BLaER1 (cell line): Measurements from ENCODE around the gene FAM76A.
A peak's percentile ranks its signal among the peaks of the same experiment; 100 is the strongest.

Experiments used
- H3K27ac ChIP-seq: shearing (Covaris generic); formaldehyde crosslinking; 2 replicates; pipeline ENCODE4 v1.8.1; 2022
- H3K27me3 ChIP-seq: shearing (Covaris generic); formaldehyde crosslinking; 2 replicates; pipeline ENCODE4 v1.8.1; 2022
- H3K36me3 ChIP-seq: shearing (Covaris generic); formaldehyde crosslinking; 2 replicates; pipeline ENCODE4 v1.8.1; 2022
- H3K4me1 ChIP-seq: shearing (Covaris generic); formaldehyde crosslinking; 2 replicates; pipeline ENCODE4 v1.8.1; 2022
- H3K4me2 ChIP-seq: shearing (Covaris generic); formaldehyde crosslinking; 2 replicates; pipeline ENCODE4 v1.8.1; 2022
- H3K4me3 ChIP-seq: shearing (Covaris generic); formaldehyde crosslinking; 2 replicates; pipeline ENCODE4 v1.8.1; 2022
- H3K9ac ChIP-seq: shearing (Covaris generic); formaldehyde crosslinking; 2 replicates; pipeline ENCODE4 v1.8.1; 2022
- H3K9me3 ChIP-seq: shearing (Covaris generic); formaldehyde crosslinking; 2 replicates; pipeline ENCODE4 v1.8.1; 2022
- H4K20me1 ChIP-seq: shearing (Covaris generic); formaldehyde crosslinking; 2 replicates; pipeline ENCODE4 v1.8.1; 2022
- Cebpa-rat ChIP-seq: shearing (Covaris generic); IDR thresholded peaks from 2 replicates; pipeline ENCODE4 v1.8.1; 2022

Gene FAM76A

GRCh38 chr1:27755286-27755685 is 29.5 kb downstream of the FAM76A start:
- Histone ChIP-seq H3K36me3 (peaks cover 55% of the 10 kb centered on the region), H3K4me2 (no peak overlapping the region), H4K20me1 (no peaks in the 10 kb centered on the region), H3K4me3 (no peak overlapping the region), H3K4me1 (peaks cover 24% of the 10 kb centered on the region), H3K27ac (no peak overlapping the region), H3K9ac (no peak overlapping the region), H3K9me3 (no peaks in the 10 kb centered on the region), H3K27me3 (no peaks in the 10 kb centered on the region)
- TF ChIP-seq Cebpa-rat, result no peak

- no peaks in the 10 kb centered on the region for H3K27me3 ChIP-seq
- peaks cover 52% of the 10 kb centered on the region for H3K36me3 ChIP-seq
- no peak overlapping the region for H3K27ac ChIP-seq
- no peak overlapping the region for H3K4me2 ChIP-seq
- no peaks in the 10 kb centered on the region for H4K20me1 ChIP-seq
- no peaks in the 10 kb centered on the region for H3K9me3 ChIP-seq
- H3K4me1 ChIP-seq, result peaks cover 24% of the 10 kb centered on the region
- no peak overlapping the region for H3K9ac ChIP-seq
- TF ChIP-seq Cebpa-rat, result no peak
- H3K4me3 ChIP-seq, result no peak overlapping the region
Observed at GRCh38 chr1:27755865-27756264, 30.1 kb downstream of the FAM76A start.

GRCh38 chr1:27759236-27759635 is 33.5 kb downstream of the FAM76A start:
- no peak overlapping the region for H3K4me2 ChIP-seq
- no peak for TF ChIP-seq Cebpa-rat
- H3K27ac ChIP-seq, result no peak overlapping the region
- H3K4me3 ChIP-seq, result no peak overlapping the region
- H3K27me3 ChIP-seq, result no peaks in the 10 kb centered on the region
- H3K36me3 ChIP-seq, result peaks cover 53% of the 10 kb centered on the region
- no peak overlapping the region for H3K9ac ChIP-seq
- H4K20me1 ChIP-seq, result no peaks in the 10 kb centered on the region
- no peaks in the 10 kb centered on the region for H3K4me1 ChIP-seq
- no peaks in the 10 kb centered on the region for H3K9me3 ChIP-seq

- Histone ChIP-seq H3K4me1 (no peaks in the 10 kb centered on the region), H3K4me2 (no peak overlapping the region), H3K9ac (no peak overlapping the region), H3K27ac (no peak overlapping the region), H3K27me3 (no peaks in the 10 kb centered on the region), H4K20me1 (no peaks in the 10 kb centered on the region), H3K36me3 (peaks cover 42% of the 10 kb centered on the region), H3K4me3 (no peak overlapping the region), H3K9me3 (no peaks in the 10 kb centered on the region)
- TF ChIP-seq Cebpa-rat, result no peak
Observed at GRCh38 chr1:27760426-27760825, 34.7 kb downstream of the FAM76A start.

GRCh38 chr1:27762033-27762432 is 36.3 kb downstream of the FAM76A start:
- no peak overlapping the region for H3K9ac ChIP-seq
- no peaks in the 10 kb centered on the region for H3K4me1 ChIP-seq
- H3K4me3 ChIP-seq, result no peak overlapping the region
- no peak overlapping the region for H3K27ac ChIP-seq
- H3K4me2 ChIP-seq, result no peak overlapping the region
- peaks cover 27% of the 10 kb centered on the region for H3K36me3 ChIP-seq
- no peaks in the 10 kb centered on the region for H4K20me1 ChIP-seq
- TF ChIP-seq Cebpa-rat, result no peak
- no peaks in the 10 kb centered on the region for H3K9me3 ChIP-seq
- no peaks in the 10 kb centered on the region for H3K27me3 ChIP-seq

GRCh38 chr1:27763358-27763757 is 37.6 kb downstream of the FAM76A start:
- Histone ChIP-seq H3K36me3 (peaks cover 19% of the 10 kb centered on the region), H3K4me2 (no peak overlapping the region), H3K27me3 (no peaks in the 10 kb centered on the region), H3K9ac (no peak overlapping the region), H3K4me3 (no peak overlapping the region), H3K27ac (no peak overlapping the region), H3K4me1 (no peaks in the 10 kb centered on the region), H3K9me3 (no peaks in the 10 kb centered on the region), H4K20me1 (no peaks in the 10 kb centered on the region)
- no peak for TF ChIP-seq Cebpa-rat

GRCh38 chr1:27770293-27770830 is 44.6 kb downstream of the FAM76A start:
- H3K36me3 ChIP-seq, result no peaks in the 10 kb centered on the region
- H3K4me2 ChIP-seq, result no peak overlapping the region
- H3K27ac ChIP-seq, result no peak overlapping the region
- TF ChIP-seq Cebpa-rat, result no peak
- no peaks in the 10 kb centered on the region for H3K9me3 ChIP-seq
- peaks cover 21% of the 10 kb centered on the region for H4K20me1 ChIP-seq
- H3K4me1 ChIP-seq, result peaks cover 20% of the 10 kb centered on the region
- H3K27me3 ChIP-seq, result no peaks in the 10 kb centered on the region
- no peak overlapping the region for H3K9ac ChIP-seq
- no peak overlapping the region for H3K4me3 ChIP-seq

GRCh38 chr1:27772036-27772931 is 46.5 kb downstream of the FAM76A start:
- peaks cover 20% of the 10 kb centered on the region for H3K4me1 ChIP-seq
- H3K4me3 ChIP-seq, result peak overlapping the region; percentile 100
- H3K9me3 ChIP-seq, result no peaks in the 10 kb centered on the region
- no peak for TF ChIP-seq Cebpa-rat
- no peaks in the 10 kb centered on the region for H3K27me3 ChIP-seq
- peaks cover 15% of the 10 kb centered on the region; the same call in 1 of the 2 replicates for H3K36me3 ChIP-seq
- peak overlapping the region; percentile 63 for H3K9ac ChIP-seq
- H3K4me2 ChIP-seq, result peak overlapping the region; percentile 87
- peaks cover 41% of the 10 kb centered on the region for H4K20me1 ChIP-seq
- H3K27ac ChIP-seq, result peak overlapping the region; percentile 62

GRCh38 chr1:27772932-27773825 is 47.4 kb downstream of the FAM76A start, which contains the start of gene STX12:
Gene STX12 (plus strand): TSS chr1:27773219. CDS start chr1:27773308, 89 bp downstream.
- Histone ChIP-seq H3K4me1 (peaks cover 20% of the 10 kb centered on the region), H4K20me1 (peaks cover 50% of the 10 kb centered on the region)

More at GRCh38 chr1:27772932-27773825, 47.4 kb downstream of the FAM76A start, which contains the start of gene STX12:
- Histone ChIP-seq H3K9me3 (no peaks in the 10 kb centered on the region), H3K9ac (peak within 1 kb of the TSS; percentile 92), H3K4me2 (peak within 1 kb of the TSS; percentile 87), H3K27ac (peak within 1 kb of the TSS; percentile 82), H3K27me3 (no peaks in the 10 kb centered on the region), H3K36me3 (peaks cover 19% of the 10 kb centered on the region; the same call in 1 of the 2 replicates), H3K4me3 (peak within 1 kb of the TSS; percentile 100)
- no peak for TF ChIP-seq Cebpa-rat
